ENCODE data around the gene ZNF280B. TPM values are rescaled to one million over a fixed set of nuclear protein-coding genes. Genes with fewer than 3 reads are reported as not detected.
"Not testable (repeated sequence)": the region's sequence is repeated elsewhere in the genome, so short reads cannot be mapped to it uniquely, and the experiment has no call there.

The ZNF280B gene
- total RNA-seq, 1 experiment from 2014 or later = 5.9 TPM

GRCh38 chr22:22516992-22517391 lies 8.4 kb upstream of the ZNF280B start (continued):
- TF ChIP-seq ZNF512 (CRISPR knock-in tag; IDR thresholded peaks at IDR 0.05; ENCODE audit: borderline replicate concordance) (no peak), ZNF138 (CRISPR knock-in tag; conservative IDR thresholded peaks at IDR 0.05) (no peak), CBFB (CRISPR knock-in tag; IDR thresholded peaks at IDR 0.05; ENCODE audit: low read depth) (no peak)

GRCh38 chr22:22515890-22516289 lies 7.3 kb upstream of the ZNF280B start:
- ATAC-seq (no peak), DNase-seq (ENCODE audit: low spot score) (no peak)
- Mint-ChIP-seq H3K27ac (no peak overlapping the region), H3K9me3 (peaks cover 14% of the 10 kb centered on the region), H3K27me3 (ENCODE audit: low read depth) (peaks cover 92% of the 10 kb centered on the region), H3K36me3 (peaks cover 3% of the 10 kb centered on the region; the same call in 1 of the 2 replicates), H3K4me3 (no peak overlapping the region), H3K4me1 (peaks cover 12% of the 10 kb centered on the region)
- TF ChIP-seq CREB1 (CRISPR knock-in tag; IDR thresholded peaks at IDR 0.05) (no peak), ZNF416 (CRISPR knock-in tag; IDR thresholded peaks at IDR 0.05) (no peak), ELF4 (CRISPR knock-in tag; IDR thresholded peaks at IDR 0.05; ENCODE audit: low read depth) (no peak), ESRRA (CRISPR knock-in tag; IDR thresholded peaks at IDR 0.05; ENCODE audit: borderline replicate concordance) (no peak), SMAD4 (CRISPR knock-in tag; IDR thresholded peaks at IDR 0.05) (no peak), FOXP4 (CRISPR knock-in tag; IDR thresholded peaks at IDR 0.05) (no peak), PRDM15 (CRISPR knock-in tag; IDR thresholded peaks at IDR 0.05) (no peak), MXD4 (CRISPR knock-in tag; IDR thresholded peaks at IDR 0.05; ENCODE audit: borderline replicate concordance) (no peak), TEAD4 (CRISPR knock-in tag; IDR thresholded peaks at IDR 0.05) (no peak)
- TF ChIP-seq, protein P1, sequence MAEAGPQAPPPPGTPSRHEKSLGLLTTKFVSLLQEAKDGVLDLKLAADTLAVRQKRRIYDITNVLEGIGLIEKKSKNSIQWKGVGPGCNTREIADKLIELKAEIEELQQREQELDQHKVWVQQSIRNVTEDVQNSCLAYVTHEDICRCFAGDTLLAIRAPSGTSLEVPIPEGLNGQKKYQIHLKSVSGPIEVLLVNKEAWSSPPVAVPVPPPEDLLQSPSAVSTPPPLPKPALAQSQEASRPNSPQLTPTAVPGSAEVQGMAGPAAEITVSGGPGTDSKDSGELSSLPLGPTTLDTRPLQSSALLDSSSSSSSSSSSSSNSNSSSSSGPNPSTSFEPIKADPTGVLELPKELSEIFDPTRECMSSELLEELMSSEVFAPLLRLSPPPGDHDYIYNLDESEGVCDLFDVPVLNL (CRISPR knock-in tag; IDR thresholded peaks at IDR 0.05; ENCODE audit: borderline replicate concordance, low read depth) = no peak
- TF ChIP-seq, protein P2, sequence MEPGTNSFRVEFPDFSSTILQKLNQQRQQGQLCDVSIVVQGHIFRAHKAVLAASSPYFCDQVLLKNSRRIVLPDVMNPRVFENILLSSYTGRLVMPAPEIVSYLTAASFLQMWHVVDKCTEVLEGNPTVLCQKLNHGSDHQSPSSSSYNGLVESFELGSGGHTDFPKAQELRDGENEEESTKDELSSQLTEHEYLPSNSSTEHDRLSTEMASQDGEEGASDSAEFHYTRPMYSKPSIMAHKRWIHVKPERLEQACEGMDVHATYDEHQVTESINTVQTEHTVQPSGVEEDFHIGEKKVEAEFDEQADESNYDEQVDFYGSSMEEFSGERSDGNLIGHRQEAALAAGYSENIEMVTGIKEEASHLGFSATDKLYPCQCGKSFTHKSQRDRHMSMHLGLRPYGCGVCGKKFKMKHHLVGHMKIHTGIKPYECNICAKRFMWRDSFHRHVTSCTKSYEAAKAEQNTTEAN (CRISPR knock-in tag; IDR thresholded peaks at IDR 0.05) = no peak
- ChIA-PET POLR2A (no interaction called here), CTCF (interaction anchor here (1.6 kb wide), 1 partner anchor 7 kb away, joined by 4 read pairs; the partner anchor contains the start of gene ZNF280B)

GRCh38 chr22:22514431-22514830 lies 5.9 kb upstream of the ZNF280B start:
- H3K27me3 Mint-ChIP-seq (ENCODE audit: low read depth) = peaks cover 89% of the 10 kb centered on the region
- H3K27ac Mint-ChIP-seq; DNase-seq (ENCODE audit: low spot score); H3K4me1 Mint-ChIP-seq; H3K36me3 Mint-ChIP-seq; H3K4me3 Mint-ChIP-seq; CTCF ChIA-PET; ATAC-seq; POLR2A ChIA-PET: not testable (repeated sequence)
- H3K9me3 Mint-ChIP-seq = peaks cover 23% of the 10 kb centered on the region

Data from WTC11 (cell line).